Left hindlimb (tissue), 1 donor: Measurements from ENCODE around the gene CRISPLD2.

ENCODE experiments used
- DNase-seq: peaks from one replicate; pipeline ENCODE4 v3.0.0-alpha.2; 2018

Gene CRISPLD2

DNA sequence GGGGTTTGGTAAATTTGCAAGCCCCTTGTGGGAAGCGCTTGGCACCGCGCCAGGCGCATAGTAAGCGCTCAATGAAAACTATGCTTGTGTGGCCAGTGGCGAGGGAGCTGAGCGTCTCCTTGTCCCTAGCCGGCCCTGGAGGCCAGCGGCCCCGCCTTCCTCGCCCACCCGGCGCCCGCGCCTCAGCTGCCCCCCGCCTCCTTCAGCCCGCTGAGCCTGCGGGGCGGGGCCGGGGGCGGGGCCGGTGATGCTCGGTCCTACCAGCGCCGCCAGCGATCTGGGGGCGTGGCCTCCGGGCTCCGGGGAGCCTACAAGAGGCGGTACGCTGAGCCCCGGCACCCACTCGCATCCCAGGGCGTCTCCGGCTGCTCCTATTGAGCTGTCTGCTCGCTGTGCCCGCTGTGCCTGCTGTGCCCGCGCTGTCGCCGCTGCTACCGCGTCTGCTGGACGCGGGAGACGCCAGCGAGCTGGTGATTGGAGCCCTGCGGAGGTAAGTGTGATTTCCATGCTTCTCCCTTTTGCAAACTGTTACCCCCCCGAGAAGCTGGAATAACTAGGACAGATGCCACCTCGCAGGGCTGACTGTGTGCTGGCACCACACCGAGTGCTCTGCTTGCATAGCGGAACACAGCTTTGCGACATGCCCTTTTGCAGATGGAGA is at the start of gene CRISPLD2:
Gene CRISPLD2 (plus strand): TSS at position 342 of the 661 bp plus-strand sequence. CDS start 18,511 bp downstream, outside the sequence.
- DNase-seq = peak; percentile 92

DNA sequence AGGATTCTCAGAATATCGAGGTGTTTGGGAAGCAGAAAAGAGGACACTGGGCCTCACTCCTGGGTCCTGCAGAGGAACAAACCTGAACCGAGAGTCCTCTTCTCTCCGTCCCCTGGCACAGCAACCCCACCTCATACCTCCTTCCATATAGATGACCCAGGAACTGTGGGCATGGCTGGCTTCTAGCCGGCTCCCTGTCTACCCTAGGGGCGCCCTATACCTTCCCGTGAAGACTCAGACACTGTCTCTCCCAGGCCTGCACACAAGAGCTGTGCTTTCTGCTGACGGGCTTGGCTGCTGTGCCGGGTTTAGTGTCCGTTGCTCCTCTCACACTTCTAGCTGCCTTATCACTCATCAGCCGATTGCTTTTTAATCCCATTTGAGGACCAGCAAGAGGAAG is 46.5 kb upstream of the CRISPLD2 start:
- DNase-seq = no peak

DNA sequence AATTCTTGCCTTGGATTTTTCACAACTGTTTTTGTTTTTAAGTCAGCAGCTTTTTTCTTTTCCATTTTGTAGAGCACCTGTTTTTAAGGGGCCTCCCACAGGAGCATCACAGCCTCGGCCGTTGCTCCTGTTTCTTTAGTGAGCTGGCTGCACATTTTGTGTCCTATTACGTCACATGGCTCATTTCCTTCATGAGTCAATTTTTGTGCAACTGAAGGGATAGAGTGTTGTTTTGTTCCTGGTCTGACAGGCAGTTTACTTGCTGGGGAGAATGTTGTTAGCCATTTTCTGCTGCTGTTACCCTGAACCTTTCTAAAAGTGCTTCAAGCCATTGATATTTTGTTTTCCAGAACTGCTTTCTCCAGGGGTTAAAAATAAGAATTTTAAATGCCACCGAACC is 45.0 kb upstream of the CRISPLD2 start:
- DNase-seq = no peak

- no peak for DNase-seq
Observed at GRCh38 chr16:84775262-84775810, 44.4 kb upstream of the CRISPLD2 start.

DNA sequence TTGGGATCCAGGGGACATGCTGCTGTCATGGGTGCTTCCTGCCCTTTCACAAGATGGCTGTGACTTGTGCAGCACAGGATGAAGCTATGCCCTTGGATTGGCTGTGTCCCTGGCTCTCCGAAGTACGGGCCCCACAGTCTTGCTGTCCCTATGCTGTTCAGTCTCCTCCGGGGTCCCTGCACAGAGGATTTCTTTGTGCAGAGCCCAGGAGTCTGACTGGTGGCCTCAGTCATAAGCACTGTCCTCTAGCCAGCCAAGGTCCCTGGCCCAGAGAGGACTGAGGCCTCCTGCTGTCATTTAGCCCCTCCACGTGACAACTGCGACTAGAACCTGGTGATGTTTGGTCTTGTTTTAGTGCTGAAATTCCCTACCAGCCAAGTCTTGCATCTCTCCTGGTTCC is 42.4 kb upstream of the CRISPLD2 start:
- DNase-seq = no peak

DNA sequence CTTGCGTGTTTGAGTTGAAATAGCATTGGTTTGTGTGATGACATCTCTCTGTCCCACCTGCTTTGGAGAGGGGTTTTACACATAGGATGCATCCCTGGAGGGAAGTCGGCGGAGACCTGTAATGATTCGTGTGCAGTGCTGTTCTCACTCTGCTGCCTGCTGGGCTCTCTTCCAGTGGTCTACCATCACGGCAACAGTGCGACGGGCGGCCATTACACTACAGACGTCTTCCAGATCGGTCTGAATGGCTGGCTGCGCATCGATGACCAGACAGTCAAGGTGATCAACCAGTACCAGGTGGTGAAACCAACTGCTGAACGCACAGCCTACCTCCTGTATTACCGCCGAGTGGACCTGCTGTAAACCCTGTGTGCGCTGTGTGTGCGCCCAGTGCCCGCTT is 41.1 kb upstream of the CRISPLD2 start:
- DNase-seq = no peak

DNA sequence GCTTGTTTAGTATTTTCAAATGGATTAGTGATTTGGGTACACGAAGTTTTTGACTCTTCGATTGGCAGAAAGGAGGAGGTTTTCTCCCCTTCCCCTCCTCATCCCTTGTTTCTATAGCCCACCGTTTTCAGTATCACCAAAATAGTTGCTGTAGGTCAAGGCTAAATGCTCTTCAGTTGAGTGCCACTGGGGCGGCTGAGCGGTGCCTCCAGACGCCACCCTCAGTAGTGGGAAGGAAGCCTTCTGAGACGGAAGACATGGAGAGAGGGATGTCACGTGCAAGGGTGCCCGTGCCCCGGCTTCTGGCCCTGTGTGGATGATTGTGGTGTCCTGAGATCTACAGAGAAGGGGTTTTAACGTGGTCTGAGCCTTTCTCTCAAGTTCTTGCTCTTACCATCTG is 39.7 kb upstream of the CRISPLD2 start:
- DNase-seq = no peak

DNA sequence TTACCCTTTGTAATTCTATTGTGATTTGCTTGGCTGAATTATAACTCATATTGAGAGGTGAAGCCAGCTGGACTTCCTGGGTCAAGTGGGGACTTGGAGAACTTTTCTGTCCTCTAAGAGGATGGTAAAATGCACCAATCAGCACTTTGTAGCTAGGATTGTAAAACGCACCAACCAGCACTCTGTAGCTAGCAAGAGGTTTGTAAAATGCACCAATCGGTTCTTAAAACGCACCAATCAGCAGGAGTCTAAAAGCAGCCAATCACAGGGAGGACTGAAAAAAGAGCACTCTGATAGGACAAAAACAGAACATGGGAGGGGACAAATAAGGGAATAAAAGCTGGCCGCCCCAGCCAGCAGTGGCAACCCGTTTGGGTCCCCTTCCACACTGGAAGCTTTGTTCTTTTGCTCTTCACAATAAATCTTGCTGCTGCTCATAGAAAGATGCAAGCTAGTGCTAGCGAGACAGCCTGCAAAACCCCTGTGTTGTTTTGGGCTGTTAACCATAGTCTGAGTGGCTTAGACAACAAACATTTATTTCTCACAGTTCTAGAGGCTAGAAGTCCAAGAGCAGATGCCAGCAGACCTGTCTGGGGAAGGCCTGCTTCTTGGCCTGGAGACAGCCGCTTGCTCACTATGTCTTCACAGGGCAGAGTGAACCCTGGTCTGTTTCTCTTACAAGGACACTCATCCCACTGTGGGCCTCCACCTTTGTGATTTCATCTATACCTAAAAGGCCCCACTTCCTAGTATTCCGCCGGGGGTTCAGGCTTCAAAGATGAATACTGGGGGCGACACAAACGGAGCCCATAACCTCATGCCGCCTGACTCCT is 39.0 kb upstream of the CRISPLD2 start:
- DNase-seq = no peak

DNA sequence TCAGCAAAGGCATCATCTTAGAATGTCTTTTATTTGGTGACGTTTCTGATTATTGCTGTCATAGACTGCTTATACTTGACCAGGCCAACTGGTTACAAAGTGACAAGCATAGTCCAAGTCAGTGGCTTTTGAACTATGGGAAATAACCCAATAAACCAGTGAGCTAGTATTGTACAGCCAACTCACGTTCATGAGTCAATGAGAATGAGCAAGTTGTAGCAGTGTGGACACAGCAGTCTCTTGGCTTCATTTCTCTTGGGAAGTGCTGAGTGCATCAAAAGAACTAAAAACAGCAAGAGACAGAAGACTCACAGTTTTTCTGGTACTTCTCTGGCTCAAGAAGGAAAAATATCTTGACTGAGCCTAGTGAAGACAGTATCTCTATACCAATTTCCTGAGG is 36.9 kb upstream of the CRISPLD2 start:
- no peak for DNase-seq

DNA sequence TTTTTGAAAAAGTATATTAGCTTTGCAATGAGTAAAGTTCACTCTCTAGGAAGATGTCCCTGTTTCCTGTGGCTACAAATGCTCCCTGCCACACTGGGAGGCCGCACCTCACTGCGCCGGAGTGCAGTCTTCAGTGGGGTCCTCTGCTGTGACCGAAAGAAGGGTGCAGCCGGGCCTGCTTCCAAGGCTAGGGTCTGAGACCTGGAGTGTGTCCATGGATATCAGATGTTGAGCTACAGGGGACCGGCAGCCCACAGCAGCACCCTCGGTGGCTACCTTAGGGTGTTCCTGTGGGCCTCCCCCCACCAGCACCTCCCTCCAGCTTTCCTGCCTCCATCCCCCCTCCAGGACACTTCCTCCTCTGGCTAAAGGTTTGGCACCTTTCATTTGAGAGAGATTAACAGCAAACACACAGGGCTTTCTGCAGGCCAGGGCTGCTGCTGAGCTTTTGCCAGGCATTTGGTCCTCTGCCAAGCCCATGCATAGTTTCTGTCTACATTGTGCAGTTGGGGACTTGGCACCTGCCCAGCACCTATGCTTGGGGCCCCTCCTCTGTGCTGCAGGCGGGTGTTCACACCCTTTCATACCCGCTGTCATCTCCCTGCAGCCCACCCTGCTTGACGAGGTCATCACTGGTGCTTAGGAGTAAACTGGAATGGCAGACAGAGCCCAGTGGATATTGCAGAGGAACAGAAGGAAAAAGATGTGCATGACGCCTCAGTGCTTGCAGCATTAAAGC is 33.8 kb upstream of the CRISPLD2 start:
- DNase-seq = peak; percentile 57

DNA sequence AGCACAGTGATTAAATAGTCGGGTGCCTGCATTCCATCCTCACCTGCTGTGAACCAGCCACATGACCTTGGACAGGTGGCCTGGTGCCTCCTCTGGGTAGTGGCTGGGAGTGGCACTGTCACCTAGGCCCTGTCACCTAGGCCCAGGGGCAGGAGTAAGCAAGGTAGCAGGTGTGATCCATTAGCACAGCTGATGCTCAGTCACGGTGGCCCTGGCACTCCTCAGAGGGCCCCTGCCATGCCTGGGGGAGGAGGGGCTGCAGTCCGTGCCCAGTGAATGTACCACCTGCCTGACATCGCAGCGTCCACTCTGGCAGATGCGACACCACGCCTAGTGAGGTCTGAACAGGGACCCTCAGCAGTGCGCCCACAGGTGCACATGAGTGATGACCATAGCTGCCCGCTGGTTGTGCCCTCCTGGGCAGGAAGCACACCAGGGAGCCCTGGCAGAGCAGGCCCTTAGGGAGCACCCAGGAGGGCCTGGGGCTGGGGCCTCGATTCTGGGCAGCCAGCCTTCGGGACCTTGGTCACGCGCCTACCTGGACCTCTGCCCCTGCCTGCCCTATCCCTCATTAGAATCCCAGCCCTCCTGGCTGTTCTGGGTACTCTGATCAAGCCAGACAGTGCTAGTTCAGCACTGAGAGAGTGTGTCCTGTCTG is 33.1 kb upstream of the CRISPLD2 start:
- no peak for DNase-seq

GRCh38 chr16:84787263-84787622 is 32.5 kb upstream of the CRISPLD2 start:
- no peak for DNase-seq

DNA sequence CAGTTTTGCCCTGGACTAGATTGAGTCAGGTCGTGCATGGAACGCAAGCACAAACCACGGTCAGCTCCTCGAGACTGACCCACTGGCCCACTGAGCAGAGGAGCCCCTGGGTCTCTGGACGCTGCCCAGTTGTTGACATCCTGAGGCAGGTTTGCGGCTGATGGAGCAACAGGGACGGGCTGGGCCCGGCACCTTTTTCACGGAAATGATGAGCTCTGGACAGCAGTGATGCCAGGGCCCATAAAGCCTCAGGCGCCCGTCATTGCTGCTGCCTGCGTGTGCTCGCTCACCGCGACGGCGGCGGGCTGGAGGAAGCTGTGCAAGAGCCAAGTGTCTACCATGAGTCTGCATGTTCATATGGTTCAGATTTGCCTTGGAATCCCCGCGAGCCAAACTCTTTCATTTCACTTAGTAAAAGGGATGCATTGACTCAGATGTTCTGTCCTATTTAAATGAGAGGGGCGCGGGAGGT is 30.8 kb upstream of the CRISPLD2 start:
- peak; percentile 62 for DNase-seq

- DNase-seq = no peak
Observed at GRCh38 chr16:84789431-84789830, 30.4 kb upstream of the CRISPLD2 start.

GRCh38 chr16:84790301-84790700 is 29.5 kb upstream of the CRISPLD2 start:
- no peak for DNase-seq

DNA sequence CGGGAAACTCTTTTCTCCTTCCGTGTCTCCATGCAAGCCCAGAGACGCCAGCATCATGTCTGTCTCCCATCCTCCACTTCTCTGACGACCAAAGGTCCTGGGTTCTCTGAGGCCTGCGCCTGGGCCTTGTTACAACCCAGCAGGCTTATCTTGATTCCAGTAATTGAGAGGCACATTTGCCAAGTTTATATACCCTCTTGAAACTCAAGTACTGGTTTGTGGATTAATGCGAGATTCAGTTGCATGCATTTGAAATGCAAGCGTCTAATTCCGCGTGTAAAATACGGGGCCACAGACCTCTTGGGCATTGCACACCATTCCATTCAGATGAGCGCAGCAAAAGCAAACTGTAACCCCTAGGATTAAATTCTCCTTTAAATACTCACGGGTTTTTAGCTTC is 28.7 kb upstream of the CRISPLD2 start:
- no peak for DNase-seq

- no peak for DNase-seq
Observed at GRCh38 chr16:84791501-84791900, 28.3 kb upstream of the CRISPLD2 start.

- no peak for DNase-seq
Observed at GRCh38 chr16:84794186-84794585, 25.6 kb upstream of the CRISPLD2 start.

GRCh38 chr16:84794626-84795025 is 25.2 kb upstream of the CRISPLD2 start:
- DNase-seq = no peak

- peak; percentile 71 for DNase-seq
Observed at GRCh38 chr16:84795329-84796053, 24.3 kb upstream of the CRISPLD2 start.

DNA sequence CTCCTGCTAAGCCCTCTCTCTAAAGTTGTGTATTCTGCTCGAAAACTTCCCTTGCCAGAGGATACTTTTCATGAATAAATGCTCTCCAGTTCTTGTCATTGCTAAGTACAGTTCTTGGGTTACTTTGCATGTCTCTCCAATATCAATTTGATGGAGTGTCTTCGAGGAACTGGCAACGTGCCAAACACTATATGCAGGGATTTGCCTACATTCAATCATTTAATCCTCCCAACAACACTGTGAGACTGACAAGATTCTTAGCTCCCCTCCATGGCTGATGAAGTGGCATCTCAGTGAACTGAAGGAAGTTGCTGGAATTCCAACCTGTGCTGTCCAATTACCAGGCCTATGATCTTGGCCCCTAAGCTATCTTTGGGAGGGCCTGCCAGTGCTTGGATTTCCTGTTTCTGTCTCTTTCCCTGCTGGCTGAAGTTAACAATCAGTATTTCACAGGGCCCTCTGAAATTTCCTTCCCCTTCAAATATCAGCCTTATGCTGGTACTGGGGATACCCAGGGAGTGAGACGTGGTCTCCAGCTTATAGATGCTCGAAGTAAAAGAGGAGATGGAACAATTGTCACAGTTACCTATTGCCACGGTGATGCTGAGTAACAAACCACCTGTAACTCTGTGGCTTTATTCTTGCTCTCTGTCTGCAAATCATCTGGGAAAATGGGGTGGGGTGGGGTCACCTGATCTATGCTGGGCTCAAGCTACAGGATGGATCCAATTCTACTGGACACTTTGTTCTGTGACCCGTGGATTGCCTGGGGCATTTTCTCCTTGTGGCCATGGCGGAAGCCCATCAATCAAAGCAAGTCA is 19.4 kb upstream of the CRISPLD2 start:
- no peak for DNase-seq
